Peyer's patch (tissue), 4 donors: ENCODE data around the gene PACRG.

Source experiments
- CTCF ChIP-seq, 6 experiments: fragments of 450-650 bp in 4 of 6; fragments of 200-600 bp in 2 of 6; sonication (generic) in 1 of 6; IDR thresholded peaks; one replicate each; pipeline ENCODE4 v1.5.1; 2017 to 2019; ENCODE audit warnings: antibody characterized with exemption in 6 of 6, mild to moderate bottlenecking in 3 of 6, moderate library complexity in 1 of 6
- POLR2A ChIP-seq, 2 donors: fragments of 450-650 bp; IDR thresholded peaks; one replicate each; pipeline ENCODE4 v1.5.1; 2017; ENCODE audit warnings: antibody characterized with exemption in 2 of 2, mild to moderate bottlenecking in 2 of 2, moderate library complexity in 2 of 2

GRCh38 chr6:163302747-163303146 lies 575.0 kb downstream of the PACRG start:
- TF ChIP-seq CTCF (IDR thresholded peaks at IDR 0.05) (no peak), POLR2A (IDR thresholded peaks at IDR 0.05) (no peak)
